ENCODE results near the gene CYSLTR1. TPM values are rescaled to one million over a fixed set of nuclear protein-coding genes. Genes with fewer than 3 reads are reported as not detected.

The CYSLTR1 gene
- polyA plus RNA-seq, 1 donor from 2014 or later: not detected

- TF ChIP-seq EZH2 (IDR thresholded peaks at IDR 0.05; ENCODE audit: borderline replicate concordance, insufficient read depth, low read length, poor library complexity, severe bottlenecking) (no peak), MXI1 (conservative IDR thresholded peaks at IDR 0.05; ENCODE audit: poor library complexity, severe bottlenecking) (no peak), EP300 (conservative IDR thresholded peaks at IDR 0.05; ENCODE audit: poor library complexity, severe bottlenecking) (no peak), SMC3 (conservative IDR thresholded peaks at IDR 0.05; ENCODE audit: poor library complexity) (no peak), TAF1 (IDR thresholded peaks at IDR 0.05; ENCODE audit: low read depth) (no peak), POLR2AphosphoS5 (IDR thresholded peaks at IDR 0.05) (no peak), CTCF (IDR thresholded peaks at IDR 0.05; ENCODE audit: poor library complexity, severe bottlenecking) (no peak), REST (IDR thresholded peaks at IDR 0.05; ENCODE audit: borderline replicate concordance) (no peak), RAD21 (conservative IDR thresholded peaks at IDR 0.05) (no peak)
- Histone ChIP-seq H4K20me1 (ENCODE audit: insufficient read depth) (no peaks in the 10 kb centered on the region), H3F3A (ENCODE audit: insufficient read depth, low read length, poor library complexity, severe bottlenecking) (no peaks in the 10 kb centered on the region), H3K9ac (ENCODE audit: low read length) (no peak overlapping the region), H3K4me2 (ENCODE audit: low read length) (no peak overlapping the region), H3K27ac (ENCODE audit: low read length) (no peak overlapping the region), H3K9me3 (ENCODE audit: low read length) (no peaks in the 10 kb centered on the region), H3K4me3 (ENCODE audit: low read length) (no peak overlapping the region), H3K9me2 (ENCODE audit: insufficient read depth, low read length) (no peaks in the 10 kb centered on the region), H3K36me3 (ENCODE audit: insufficient read depth, low read length) (no peaks in the 10 kb centered on the region), H2AFZ (ENCODE audit: low read depth, low read length) (no peak overlapping the region), H3K27me3 (ENCODE audit: insufficient read depth, low read depth, low read length) (no peaks in the 10 kb centered on the region), H3K79me2 (replicated peaks; ENCODE audit: insufficient read depth, low read length) (no peaks in the 10 kb centered on the region)
Observed at GRCh38 chrX:78331708-78332107, 4.3 kb upstream of the CYSLTR1 start.

- H3F3A ChIP-seq (ENCODE audit: insufficient read depth, low read length, poor library complexity, severe bottlenecking): no peaks in the 10 kb centered on the region
- H3K9me2 ChIP-seq (ENCODE audit: insufficient read depth, low read length): no peaks in the 10 kb centered on the region
- no peaks in the 10 kb centered on the region for H3K36me3 ChIP-seq (ENCODE audit: insufficient read depth, low read length)
- no peak overlapping the region for H3K4me3 ChIP-seq (ENCODE audit: low read length)
- no peak overlapping the region for H3K9ac ChIP-seq (ENCODE audit: low read length)
- H3K4me2 ChIP-seq (ENCODE audit: low read length): no peak overlapping the region
- no peaks in the 10 kb centered on the region for H3K79me2 ChIP-seq (replicated peaks; ENCODE audit: insufficient read depth, low read length)
- no peak overlapping the region for H2AFZ ChIP-seq (ENCODE audit: low read depth, low read length)
- no peaks in the 10 kb centered on the region for H3K9me3 ChIP-seq (ENCODE audit: low read length)
- no peak for TF ChIP-seq RAD21 (conservative IDR thresholded peaks at IDR 0.05)
- no peak for TF ChIP-seq POLR2AphosphoS5 (IDR thresholded peaks at IDR 0.05)
- no peak for TF ChIP-seq REST (IDR thresholded peaks at IDR 0.05; ENCODE audit: borderline replicate concordance)
- no peak for TF ChIP-seq EZH2 (IDR thresholded peaks at IDR 0.05; ENCODE audit: borderline replicate concordance, insufficient read depth, low read length, poor library complexity, severe bottlenecking)
- no peak for TF ChIP-seq EP300 (conservative IDR thresholded peaks at IDR 0.05; ENCODE audit: poor library complexity, severe bottlenecking)
- TF ChIP-seq TAF1 (IDR thresholded peaks at IDR 0.05; ENCODE audit: low read depth): no peak
- no peak for TF ChIP-seq CTCF (IDR thresholded peaks at IDR 0.05; ENCODE audit: poor library complexity, severe bottlenecking)
- TF ChIP-seq SMC3 (conservative IDR thresholded peaks at IDR 0.05; ENCODE audit: poor library complexity): no peak
- TF ChIP-seq MXI1 (conservative IDR thresholded peaks at IDR 0.05; ENCODE audit: poor library complexity, severe bottlenecking): no peak
- H3K27ac ChIP-seq (ENCODE audit: low read length): no peak overlapping the region
- no peaks in the 10 kb centered on the region for H4K20me1 ChIP-seq (ENCODE audit: insufficient read depth)
- H3K27me3 ChIP-seq (ENCODE audit: insufficient read depth, low read depth, low read length): no peaks in the 10 kb centered on the region
Observed at GRCh38 chrX:78330540-78330939, 3.1 kb upstream of the CYSLTR1 start.
